ENCODE results near the gene CMTM6. TPM values are rescaled to one million over a fixed set of nuclear protein-coding genes. Genes with fewer than 3 reads are reported as not detected.

The CMTM6 gene
- total RNA-seq, 1 experiment from 2014 or later, result 43.5 TPM

DNA sequence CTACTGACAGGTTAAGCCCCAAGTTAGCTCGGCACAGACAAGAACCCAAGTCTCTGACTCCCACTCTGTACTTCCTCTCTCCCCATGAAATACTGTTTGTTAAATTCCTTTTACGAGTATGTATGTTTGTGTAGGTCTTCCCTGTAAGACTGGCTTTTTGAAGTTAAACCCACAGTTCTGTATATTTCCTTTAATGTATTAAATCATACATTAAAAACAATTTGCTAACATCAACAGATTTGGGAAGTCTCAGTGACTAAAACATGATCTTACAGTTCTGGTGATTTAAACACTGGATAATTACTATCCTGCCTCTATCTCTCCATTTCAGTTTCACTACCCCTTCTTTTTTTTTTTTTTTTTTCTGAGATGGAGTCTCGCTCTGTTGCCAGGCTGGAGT lies 4.4 kb downstream of the CMTM6 start:
- Mint-ChIP-seq H3K36me3 (ENCODE audit: insufficient read depth in 1 of 3, low read depth in 3 of 3) (peaks cover 3 to 8% (median 5%) of the 10 kb centered on the region in 3 experiments; a peak in 4 of 7 replicates), H3K9me3 (no peaks in the 10 kb centered on the region; a peak in 1 of 5 replicates), H3K4me3 (no peak overlapping the region), H3K27ac (no peak overlapping the region), H3K27me3 (ENCODE audit: low read depth) (no peaks in the 10 kb centered on the region; the same call in 1 of the 2 replicates), H3K4me1 (peaks cover 11 to 19% of the 10 kb centered on the region in 2 experiments)
- no peak overlapping the region for H3T11ph ChIP-seq (ENCODE audit: low read length)
- no peak overlapping the region for H3K18ac ChIP-seq (ENCODE audit: insufficient read length, low read depth, low read length)
- H2BK12ac ChIP-seq (ENCODE audit: insufficient read length, low read depth, low read length), result no peak overlapping the region
- no peak overlapping the region for H2BK15ac ChIP-seq (ENCODE audit: low read depth, low read length)
- H2BK5ac ChIP-seq (ENCODE audit: insufficient read length, low read length), result no peak overlapping the region
- no peak overlapping the region for H4K8ac ChIP-seq (replicated peaks; ENCODE audit: insufficient read length, low read depth, low read length)
- H2AK5ac ChIP-seq (ENCODE audit: insufficient read length, low read length), result no peak overlapping the region
- H3K9me3 ChIP-seq (ENCODE audit: control insufficient read depth, low read depth, low read length), result no peaks in the 10 kb centered on the region
- H3K27me3 ChIP-seq (ENCODE audit: insufficient read depth, low read length), result no peaks in the 10 kb centered on the region
- H3K79me1 ChIP-seq (ENCODE audit: insufficient read depth, low read depth, low read length, poor library complexity, severe bottlenecking), result no peaks in the 10 kb centered on the region
- no peak overlapping the region for H2BK20ac ChIP-seq (ENCODE audit: low read depth, low read length, poor library complexity, severe bottlenecking)
- no peak overlapping the region for H3K4ac ChIP-seq (ENCODE audit: low read depth, low read length)
- no peak overlapping the region for H3K9ac ChIP-seq (ENCODE audit: extremely low read depth, insufficient read length, low read length)
- no peak overlapping the region for H3K23ac ChIP-seq (ENCODE audit: insufficient read length, low read depth, low read length)
- no peak overlapping the region for H3K27ac ChIP-seq (ENCODE audit: insufficient read length, low read depth, low read length)
- H3K79me2 ChIP-seq (ENCODE audit: insufficient read depth, low read length), result no peaks in the 10 kb centered on the region; the same call in 1 of the 2 replicates
- H4K5ac ChIP-seq (ENCODE audit: insufficient read length, low read depth, low read length), result no peak overlapping the region
- no peak overlapping the region for H3K14ac ChIP-seq (ENCODE audit: insufficient read depth, low read length)
- no peak overlapping the region for H3K56ac ChIP-seq (ENCODE audit: insufficient read length, low read depth, low read length)
- peaks cover 1% of the 10 kb centered on the region; the same call in 1 of the 2 replicates for H3K4me1 ChIP-seq (ENCODE audit: insufficient read depth, low read length)
- no peak overlapping the region for H2BK120ac ChIP-seq (ENCODE audit: low read depth, low read length, poor library complexity, severe bottlenecking)
- H2AFZ ChIP-seq (ENCODE audit: low read length), result no peak overlapping the region
- peaks cover under 1% of the 10 kb centered on the region for H4K20me1 ChIP-seq (ENCODE audit: control insufficient read depth, insufficient read depth, insufficient read length)
- no peak for DNase-seq
- H3K23me2 ChIP-seq (ENCODE audit: insufficient read length, low read depth, low read length, poor library complexity, severe bottlenecking), result no peaks in the 10 kb centered on the region
- H3K4me2 ChIP-seq (ENCODE audit: insufficient read depth, insufficient read length, low read length), result no peak overlapping the region
- WGBS (ENCODE audit: extremely low coverage, insufficient read length, low lambda C conversion rate), result no CpG with 5 or more reads among the region's 3 CpGs
- TF ChIP-seq, protein P1, sequence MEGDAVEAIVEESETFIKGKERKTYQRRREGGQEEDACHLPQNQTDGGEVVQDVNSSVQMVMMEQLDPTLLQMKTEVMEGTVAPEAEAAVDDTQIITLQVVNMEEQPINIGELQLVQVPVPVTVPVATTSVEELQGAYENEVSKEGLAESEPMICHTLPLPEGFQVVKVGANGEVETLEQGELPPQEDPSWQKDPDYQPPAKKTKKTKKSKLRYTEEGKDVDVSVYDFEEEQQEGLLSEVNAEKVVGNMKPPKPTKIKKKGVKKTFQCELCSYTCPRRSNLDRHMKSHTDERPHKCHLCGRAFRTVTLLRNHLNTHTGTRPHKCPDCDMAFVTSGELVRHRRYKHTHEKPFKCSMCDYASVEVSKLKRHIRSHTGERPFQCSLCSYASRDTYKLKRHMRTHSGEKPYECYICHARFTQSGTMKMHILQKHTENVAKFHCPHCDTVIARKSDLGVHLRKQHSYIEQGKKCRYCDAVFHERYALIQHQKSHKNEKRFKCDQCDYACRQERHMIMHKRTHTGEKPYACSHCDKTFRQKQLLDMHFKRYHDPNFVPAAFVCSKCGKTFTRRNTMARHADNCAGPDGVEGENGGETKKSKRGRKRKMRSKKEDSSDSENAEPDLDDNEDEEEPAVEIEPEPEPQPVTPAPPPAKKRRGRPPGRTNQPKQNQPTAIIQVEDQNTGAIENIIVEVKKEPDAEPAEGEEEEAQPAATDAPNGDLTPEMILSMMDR (conservative IDR thresholded peaks at IDR 0.05), result no peak
- no peak overlapping the region for H4K91ac ChIP-seq (ENCODE audit: insufficient read length, low read depth, low read length)
